ENCODE results near the gene NAPG.
"Not testable (repeated sequence)": the region's sequence is repeated elsewhere in the genome, so short reads cannot be mapped to it uniquely, and the experiment has no call there.

Gene NAPG

DNA sequence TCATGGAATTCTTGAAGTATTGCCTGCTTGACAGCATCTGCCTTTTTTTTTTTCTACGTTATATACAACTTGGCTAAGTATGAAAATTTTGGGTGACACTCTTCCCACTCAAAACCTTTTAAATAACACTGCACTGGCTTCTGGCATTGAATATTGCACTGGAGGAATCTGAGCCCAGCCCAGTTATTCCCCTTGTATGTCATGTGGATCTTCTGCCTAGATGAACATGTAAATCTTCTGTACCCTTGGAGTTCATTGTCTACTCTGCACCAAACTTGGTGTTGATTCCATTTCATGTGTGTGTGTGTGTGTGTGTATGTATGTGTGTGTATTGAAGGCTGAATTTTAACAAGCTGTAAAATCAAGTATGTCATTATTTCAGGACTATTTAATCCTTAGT, 59.4 kb downstream of the NAPG start:
- DNase-seq: no peak

GRCh38 chr18:10588975-10589374, 63.1 kb downstream of the NAPG start:
- DNase-seq: peak; percentile 42

DNA sequence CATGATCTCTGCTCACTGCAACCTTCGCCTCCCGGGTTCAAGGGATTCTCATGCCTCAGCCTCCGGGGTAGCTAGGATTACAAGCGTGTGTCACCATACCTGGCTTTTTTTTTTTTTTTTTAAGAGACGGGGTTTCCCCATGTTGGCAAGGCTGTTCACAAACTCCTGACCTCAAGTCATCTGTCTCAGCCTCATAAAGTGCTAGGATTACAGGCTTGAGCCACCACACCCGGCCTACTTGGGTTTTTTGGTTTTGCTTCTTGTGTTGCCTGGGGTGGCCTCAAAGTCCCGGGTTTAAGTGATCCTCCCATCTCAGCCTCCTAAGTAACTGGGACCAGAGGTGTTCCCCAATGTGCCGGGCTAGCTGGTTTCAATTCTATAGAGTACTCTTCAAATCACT, 64.6 kb downstream of the NAPG start:
- no peak for DNase-seq

DNA sequence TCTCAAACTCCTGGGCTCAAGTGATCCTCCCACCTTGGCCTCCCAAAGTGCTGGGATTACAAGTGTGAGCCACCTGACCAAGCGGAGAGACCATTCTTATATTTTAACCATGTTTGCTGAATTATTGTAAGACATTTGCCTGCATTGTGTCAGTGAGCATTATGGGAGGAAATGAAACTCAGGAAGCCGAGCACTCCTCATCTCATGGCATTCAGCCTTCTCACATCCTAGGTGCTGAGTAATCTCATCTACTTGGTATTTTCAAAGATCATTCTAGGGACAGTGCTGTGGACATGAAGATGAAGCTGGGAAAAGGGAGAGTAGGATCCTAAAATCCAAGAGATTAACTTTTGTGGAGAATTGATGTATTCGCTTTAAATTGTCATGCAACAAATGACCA, 66.1 kb downstream of the NAPG start:
- DNase-seq: no peak

DNA sequence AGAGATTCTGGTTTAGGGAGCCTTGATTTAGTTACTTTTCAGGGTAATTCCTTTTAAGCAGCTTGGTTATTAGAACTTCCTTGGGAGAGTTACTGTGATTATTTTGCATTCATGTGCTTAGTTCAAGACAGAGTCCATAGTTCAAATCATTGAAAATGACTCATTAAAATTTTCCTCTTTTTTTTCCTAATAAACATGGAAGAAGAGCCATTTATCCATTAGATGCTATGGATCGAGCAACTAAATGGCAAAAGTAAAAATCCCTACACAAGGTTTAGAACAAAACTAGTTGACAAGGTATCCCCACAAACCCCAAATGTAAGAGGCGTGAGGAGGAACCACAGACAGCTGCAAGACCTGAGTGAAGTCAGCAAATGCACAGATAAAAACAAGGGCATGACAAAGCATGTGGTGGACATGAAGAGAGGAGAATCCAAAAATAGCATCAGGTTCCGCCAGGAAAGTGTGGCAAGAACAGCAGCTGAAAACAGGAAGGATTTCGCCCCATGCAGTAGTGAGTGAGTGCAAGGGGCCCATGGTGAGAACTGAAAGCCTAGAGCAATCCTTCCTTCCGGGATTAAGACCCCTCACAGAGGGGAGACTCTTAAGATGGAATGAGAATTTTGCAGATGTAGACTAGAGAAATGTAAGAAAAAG, 67.7 kb downstream of the NAPG start:
- DNase-seq: not testable (repeated sequence)

- not testable (repeated sequence) for DNase-seq
These were observed 70.1 kb downstream of the NAPG start for GRCh38 chr18:10595917-10596316.

DNA sequence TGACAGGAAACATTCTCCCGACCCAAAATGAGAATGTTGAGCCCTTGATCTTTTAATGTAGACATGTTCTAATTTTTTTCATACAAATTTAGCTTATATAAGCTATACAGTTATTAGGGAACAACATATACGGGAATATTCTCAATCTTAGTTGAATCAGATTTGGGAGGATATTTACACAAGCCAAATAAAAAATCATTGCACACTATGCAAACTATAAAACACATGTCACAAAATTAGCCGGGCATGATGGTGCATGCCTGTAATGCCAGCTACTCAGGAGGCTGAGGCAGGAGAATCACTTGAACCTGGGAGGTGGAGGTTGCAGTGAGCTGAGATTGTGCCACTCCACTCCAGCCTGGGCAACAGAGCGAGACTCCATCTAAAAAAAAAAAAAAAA, 71.9 kb downstream of the NAPG start:
- DNase-seq: not testable (repeated sequence)

GRCh38 chr18:10600701-10601100, 74.9 kb downstream of the NAPG start:
- DNase-seq: not testable (repeated sequence)
